CD4-positive, alpha-beta T cell (primary cell): ENCODE measurements around the gene TSPAN33. TPM values are rescaled to one million over a fixed set of nuclear protein-coding genes. Genes with fewer than 3 reads are reported as not detected.

Experiments used
- ATAC-seq: fragments of 200-7000 bp; cut with Tn5 transposase; one replicate; pipeline ENCODE4 v1.10.0; 2022; ENCODE audit warnings: mild to moderate bottlenecking; ENCODE audit not compliant: poor library complexity
- CTCF ChIA-PET: fragments of 350-600 bp; sonication (Branson Sonifier 250); formaldehyde crosslinking; loops from one replicate; lab custom pipeline; 2021; ENCODE audit warnings: antibody characterized with exemption, inconsistent platforms; lab: Charles Lee
- POLR2A ChIA-PET: fragments of 350-600 bp; sonication (Branson Sonifier 250); formaldehyde crosslinking; loops from one replicate; lab custom pipeline; 2021; ENCODE audit warnings: antibody characterized with exemption, inconsistent platforms; lab: Charles Lee
- DNase-seq, 14 experiments: peaks; one replicate each; pipeline ENCODE4 v3.0.0-alpha.2; 2013 to 2020; ENCODE audit warnings: mixed read lengths in 2 of 14
- H3K27ac ChIP-seq, 2 donors: one replicate each; pipeline versions ENCODE4 v1.5.1 to v1.7.0; 2013; ENCODE audit warnings: low read length in 2 of 2, low read depth in 1 of 2, mild to moderate bottlenecking in 1 of 2
- H3K27me3 ChIP-seq, 2 experiments: 1 replicate in 1 of 2; 2 replicates in 1 of 2; pipeline versions ENCODE4 v1.6.1 to v1.7.0; 2013; ENCODE audit warnings: low read length in 2 of 2, control low read depth in 1 of 2, mild to moderate bottlenecking in 1 of 2, moderate library complexity in 1 of 2; ENCODE audit not compliant: insufficient read depth in 2 of 2, control insufficient read depth in 1 of 2
- H3K36me3 ChIP-seq: one replicate; pipeline ENCODE4 v1.6.1; 2013; ENCODE audit warnings: low read length, control low read depth; ENCODE audit not compliant: insufficient read depth
- H3K4me1 ChIP-seq: one replicate; pipeline ENCODE4 v1.6.1; 2013; ENCODE audit warnings: low read length, control low read depth; ENCODE audit not compliant: insufficient read depth
- H3K4me3 ChIP-seq: one replicate; pipeline ENCODE4 v1.5.1; 2013; ENCODE audit warnings: mild to moderate bottlenecking, low read length, moderate library complexity
- H3K9me3 ChIP-seq, 2 experiments: 1 replicate in 1 of 2; 2 replicates in 1 of 2; pipeline versions ENCODE4 v1.6.1 to v1.7.0; 2013; ENCODE audit warnings: low read length in 2 of 2, mild to moderate bottlenecking in 2 of 2, control low read depth in 1 of 2, moderate library complexity in 1 of 2; ENCODE audit not compliant: control insufficient read depth in 1 of 2, insufficient read depth in 1 of 2
- H3K27ac Mint-ChIP-seq: one replicate; pipeline ENCODE4 v1.8.0; 2020; ENCODE audit warnings: mixed read lengths
- H3K27me3 Mint-ChIP-seq: one replicate; pipeline ENCODE4 v1.8.0; 2021; ENCODE audit warnings: mixed read lengths
- H3K36me3 Mint-ChIP-seq: one replicate; pipeline ENCODE4 v1.8.0; 2021; ENCODE audit warnings: low read depth, mixed read lengths
- H3K4me1 Mint-ChIP-seq: one replicate; pipeline ENCODE4 v1.8.0; 2021; ENCODE audit warnings: low read depth, mixed read lengths
- H3K4me3 Mint-ChIP-seq: one replicate; pipeline ENCODE4 v1.8.0; 2020; ENCODE audit warnings: mild to moderate bottlenecking, mixed read lengths
- H3K9me3 Mint-ChIP-seq: one replicate; pipeline ENCODE4 v1.8.0; 2020; ENCODE audit warnings: mixed read lengths
- CTCF ChIP-seq: fragments of 200-600 bp; IDR thresholded peaks from one replicate; pipeline ENCODE4 v1.8.0; 2022; ENCODE audit warnings: antibody characterized with exemption, mild to moderate bottlenecking
- intact Hi-C, 2 experiments: fragments of 100-400 bp; cut with DNase I in 1 of 2; cut with micrococcal nuclease in 1 of 2; formaldehyde crosslinking; loops; one replicate each; pipeline versions ENCODE4 v1.15.1 to v1.9.0; 2023 to 2025; cut with DNase I, micrococcal nuclease
- total RNA-seq, 174 experiments: library from RNA in 2 of 174; stranded (reverse) in 2 of 174; gene quantifications; one replicate each; pipeline ENCODE4 v1.2.3 and lab custom pipeline; 2021 to 2026

The TSPAN33 gene
- total RNA-seq, 2 experiments from 2014 or later = 3.6 to 4.1 TPM

- H3K4me3 ChIP-seq = no peak overlapping the region
- no peaks in the 10 kb centered on the region for H3K36me3 ChIP-seq
- DNase-seq (no peak), ATAC-seq (no peak)
- no peaks in the 10 kb centered on the region for H3K9me3 ChIP-seq
- H3K9me3 Mint-ChIP-seq = no peaks in the 10 kb centered on the region
- H3K27ac ChIP-seq = no peak overlapping the region
- H3K27me3 Mint-ChIP-seq = no peaks in the 10 kb centered on the region
- no peak overlapping the region for H3K4me3 Mint-ChIP-seq
- CTCF ChIA-PET = interaction anchor here (1.0 kb wide), 1 partner anchor 10 kb away, joined by 3 read pairs; no protein-coding TSS in a partner anchor
- peaks cover 10% of the 10 kb centered on the region for H3K4me1 Mint-ChIP-seq
- TF ChIP-seq CTCF = no peak
- H3K27ac Mint-ChIP-seq = no peak overlapping the region
- POLR2A ChIA-PET = no interaction called here
- no peaks in the 10 kb centered on the region for H3K27me3 ChIP-seq
- H3K4me1 ChIP-seq = peaks cover under 1% of the 10 kb centered on the region
- no peaks in the 10 kb centered on the region for H3K36me3 Mint-ChIP-seq
- intact Hi-C loops = loop anchor here in 1 of 2 experiments (5.0 kb wide), 1 partner anchor 718 kb away; no protein-coding TSS in a partner anchor
Observed at GRCh38 chr7:129100827-129101166, 43.7 kb upstream of the TSPAN33 start.

GRCh38 chr7:129101746-129102145 is 42.8 kb upstream of the TSPAN33 start:
- Histone ChIP-seq H3K4me1 (no peaks in the 10 kb centered on the region), H3K36me3 (no peaks in the 10 kb centered on the region), H3K9me3 (no peaks in the 10 kb centered on the region), H3K27ac (no peak overlapping the region), H3K27me3 (no peaks in the 10 kb centered on the region), H3K4me3 (no peak overlapping the region)
- ChIA-PET POLR2A (interaction anchor here (1.2 kb wide), 1 partner anchor 48 kb away, joined by 3 read pairs; no protein-coding TSS in a partner anchor), CTCF (interaction anchor here (0.7 kb wide), 1 partner anchor 1860 kb away, joined by 3 read pairs; no protein-coding TSS in a partner anchor)
- ATAC-seq (no peak), DNase-seq (no peak)
- Mint-ChIP-seq H3K27me3 (no peaks in the 10 kb centered on the region), H3K9me3 (no peaks in the 10 kb centered on the region), H3K4me3 (no peak overlapping the region), H3K4me1 (peaks cover 3% of the 10 kb centered on the region), H3K27ac (no peak overlapping the region), H3K36me3 (no peaks in the 10 kb centered on the region)
- no peak for TF ChIP-seq CTCF
- intact Hi-C loops = loop anchor here in 1 of 2 experiments (5.0 kb wide), 1 partner anchor 719 kb away; no protein-coding TSS in a partner anchor

- no peaks in the 10 kb centered on the region for H3K9me3 ChIP-seq
- intact Hi-C loops = loop anchor here in 1 of 2 experiments (5.0 kb wide), 1 partner anchor 721 kb away; no protein-coding TSS in a partner anchor
- POLR2A ChIA-PET = no interaction called here
- H3K4me3 Mint-ChIP-seq = no peak overlapping the region
- CTCF ChIA-PET = no interaction called here
- no peak overlapping the region for H3K27ac Mint-ChIP-seq
- DNase-seq = no peak
- no peak overlapping the region for H3K27ac ChIP-seq
- H3K4me3 ChIP-seq = no peak overlapping the region
- H3K27me3 Mint-ChIP-seq = no peaks in the 10 kb centered on the region
- H3K27me3 ChIP-seq = no peaks in the 10 kb centered on the region
- H3K9me3 Mint-ChIP-seq = no peaks in the 10 kb centered on the region
- no peaks in the 10 kb centered on the region for H3K4me1 ChIP-seq
- no peaks in the 10 kb centered on the region for H3K4me1 Mint-ChIP-seq
- no peaks in the 10 kb centered on the region for H3K36me3 ChIP-seq
- ATAC-seq = no peak
- no peak for TF ChIP-seq CTCF
- H3K36me3 Mint-ChIP-seq = no peaks in the 10 kb centered on the region
Observed at GRCh38 chr7:129103561-129104324, 40.8 kb upstream of the TSPAN33 start.
